GM12873 (cell line): Measurements from ENCODE around the gene SAV1.

Experiments used
- TF ChIP-seq, protein P1 (sequence below): IDR thresholded peaks from 2 replicates; pipeline ENCODE4 v1.5.1; 2012; ENCODE audit warnings: low read depth, mild to moderate bottlenecking, moderate library complexity, low read length, control low read depth; ENCODE audit not compliant: insufficient read depth; ENCODE audit errors: missing control alignments

SAV1 gene

DNA sequence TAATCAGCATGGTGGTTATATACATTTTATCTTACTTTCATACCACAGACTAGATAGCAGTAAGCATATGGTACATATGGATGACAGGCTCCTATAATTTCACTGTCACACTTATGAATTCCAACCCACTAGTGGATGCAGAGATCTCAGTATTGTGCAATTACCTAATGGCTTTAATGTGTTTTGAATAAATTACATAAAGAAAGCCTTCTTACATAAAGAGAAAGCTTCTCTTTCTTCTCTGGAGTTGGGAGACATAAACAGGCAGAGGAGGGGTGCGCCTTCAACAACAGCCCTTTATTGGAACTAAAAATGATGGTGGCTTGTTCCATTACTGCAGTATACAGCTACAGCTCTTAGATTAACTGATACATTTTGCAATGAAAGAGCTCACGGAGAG lies 52.6 kb downstream of the SAV1 start:
- TF ChIP-seq, protein P1, sequence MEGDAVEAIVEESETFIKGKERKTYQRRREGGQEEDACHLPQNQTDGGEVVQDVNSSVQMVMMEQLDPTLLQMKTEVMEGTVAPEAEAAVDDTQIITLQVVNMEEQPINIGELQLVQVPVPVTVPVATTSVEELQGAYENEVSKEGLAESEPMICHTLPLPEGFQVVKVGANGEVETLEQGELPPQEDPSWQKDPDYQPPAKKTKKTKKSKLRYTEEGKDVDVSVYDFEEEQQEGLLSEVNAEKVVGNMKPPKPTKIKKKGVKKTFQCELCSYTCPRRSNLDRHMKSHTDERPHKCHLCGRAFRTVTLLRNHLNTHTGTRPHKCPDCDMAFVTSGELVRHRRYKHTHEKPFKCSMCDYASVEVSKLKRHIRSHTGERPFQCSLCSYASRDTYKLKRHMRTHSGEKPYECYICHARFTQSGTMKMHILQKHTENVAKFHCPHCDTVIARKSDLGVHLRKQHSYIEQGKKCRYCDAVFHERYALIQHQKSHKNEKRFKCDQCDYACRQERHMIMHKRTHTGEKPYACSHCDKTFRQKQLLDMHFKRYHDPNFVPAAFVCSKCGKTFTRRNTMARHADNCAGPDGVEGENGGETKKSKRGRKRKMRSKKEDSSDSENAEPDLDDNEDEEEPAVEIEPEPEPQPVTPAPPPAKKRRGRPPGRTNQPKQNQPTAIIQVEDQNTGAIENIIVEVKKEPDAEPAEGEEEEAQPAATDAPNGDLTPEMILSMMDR = no peak

DNA sequence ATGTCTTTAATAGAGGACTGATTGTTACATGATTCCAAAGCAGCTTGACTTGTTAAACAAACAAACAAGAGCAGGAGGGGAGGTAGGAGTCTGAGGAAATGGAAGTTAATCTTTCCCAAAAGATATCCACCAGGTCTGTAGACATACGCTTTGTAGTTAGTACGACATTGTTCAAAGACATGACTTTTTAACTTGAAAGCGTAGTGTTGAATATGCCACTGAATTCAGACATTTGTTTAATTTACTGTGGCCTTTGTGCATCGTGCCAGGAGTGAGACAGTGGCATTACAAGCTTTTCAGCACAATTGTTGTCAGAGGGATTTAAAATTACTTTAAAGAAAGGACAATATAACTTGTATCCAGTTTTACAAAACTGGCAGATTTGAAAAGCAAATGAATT lies 53.0 kb downstream of the SAV1 start:
- TF ChIP-seq, protein P1 = no peak

GRCh38 chr14:50612806-50613205 lies 55.3 kb downstream of the SAV1 start:
- TF ChIP-seq, protein P1 = no peak

DNA sequence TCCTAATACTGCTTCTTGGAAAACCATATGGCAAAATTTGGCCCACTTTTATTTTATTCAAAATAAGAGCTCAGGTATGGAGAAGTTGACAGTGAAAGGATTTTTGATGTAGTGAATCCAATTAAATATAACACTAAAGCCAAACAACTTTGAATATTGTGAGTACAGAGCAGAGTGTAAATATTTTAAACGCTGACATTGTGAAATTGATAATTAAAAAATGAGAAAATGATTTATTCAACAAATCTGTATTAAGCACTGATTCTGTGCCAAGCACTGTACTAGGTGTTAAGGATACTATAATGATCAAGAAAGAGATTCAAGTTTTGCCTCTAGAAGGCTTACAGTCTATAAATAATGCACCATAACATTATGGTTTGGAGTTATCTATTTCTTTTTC lies 57.6 kb downstream of the SAV1 start:
- TF ChIP-seq, protein P1 = no peak

DNA sequence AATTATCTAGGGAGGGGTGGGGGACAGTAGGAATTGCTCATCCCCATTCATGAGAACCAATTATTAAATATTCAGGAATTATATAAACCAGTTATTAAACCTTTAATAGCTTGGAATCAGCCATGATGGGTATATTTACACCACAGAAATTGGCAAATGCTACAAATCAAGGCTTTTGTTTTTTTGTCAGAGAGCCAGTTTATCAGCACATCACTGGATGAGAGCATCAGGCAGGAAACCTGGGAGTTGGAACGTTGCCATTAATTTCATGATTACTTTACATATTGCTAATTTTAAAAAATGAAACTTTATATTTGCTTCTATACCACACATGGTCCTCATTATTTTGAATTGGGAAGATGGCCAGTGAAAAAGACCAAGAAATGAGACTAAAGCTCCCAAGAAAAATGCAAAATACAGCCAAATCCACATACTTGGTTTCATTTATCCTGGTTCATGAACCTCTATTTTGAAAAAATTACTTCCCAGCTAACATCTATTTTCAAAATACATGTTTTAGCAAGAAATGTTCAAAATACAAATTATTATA lies 59.7 kb downstream of the SAV1 start:
- TF ChIP-seq, protein P1 = no peak

DNA sequence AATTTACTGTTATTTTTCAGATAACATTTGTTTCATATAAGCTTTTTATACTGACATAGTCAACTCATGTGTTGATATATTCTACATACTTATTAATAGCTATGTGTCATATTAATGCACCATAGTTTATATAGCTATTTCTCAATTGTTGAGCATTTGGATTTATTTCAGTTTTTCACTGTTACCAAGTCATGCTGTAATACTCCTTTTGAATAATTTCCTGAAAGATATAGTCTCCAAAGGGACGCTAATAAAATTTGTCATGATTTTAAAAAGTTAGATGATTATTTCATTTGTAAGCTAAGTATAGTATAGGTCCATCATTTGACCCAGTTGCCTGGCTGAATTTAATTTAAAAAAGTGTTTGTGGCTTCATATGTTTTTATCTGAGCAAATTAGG lies 60.3 kb downstream of the SAV1 start:
- TF ChIP-seq, protein P1 = no peak

GRCh38 chr14:50607181-50607580 lies 60.9 kb downstream of the SAV1 start:
- TF ChIP-seq, protein P1 = no peak
